Fibroblast of mammary gland (primary cell): ENCODE measurements around the gene PAQR5.
A peak's percentile ranks its signal among the peaks of the same experiment; 100 is the strongest.

Experiments
- DNase-seq: peaks from one replicate; pipeline ENCODE4 v3.0.0-alpha.2; 2010; ENCODE audit warnings: low read depth
- H3K4me3 ChIP-seq: 2 replicates; pipeline ENCODE4 v1.5.1; 2011; ENCODE audit warnings: low read depth, mild to moderate bottlenecking, low read length, moderate library complexity; ENCODE audit not compliant: control insufficient read depth
- CTCF ChIP-seq: conservative IDR thresholded peaks from 2 replicates; pipeline ENCODE4 v1.5.1; 2011; ENCODE audit warnings: low read depth, low read length, inconsistent platforms; ENCODE audit not compliant: control insufficient read depth, insufficient read depth

Gene PAQR5

DNA sequence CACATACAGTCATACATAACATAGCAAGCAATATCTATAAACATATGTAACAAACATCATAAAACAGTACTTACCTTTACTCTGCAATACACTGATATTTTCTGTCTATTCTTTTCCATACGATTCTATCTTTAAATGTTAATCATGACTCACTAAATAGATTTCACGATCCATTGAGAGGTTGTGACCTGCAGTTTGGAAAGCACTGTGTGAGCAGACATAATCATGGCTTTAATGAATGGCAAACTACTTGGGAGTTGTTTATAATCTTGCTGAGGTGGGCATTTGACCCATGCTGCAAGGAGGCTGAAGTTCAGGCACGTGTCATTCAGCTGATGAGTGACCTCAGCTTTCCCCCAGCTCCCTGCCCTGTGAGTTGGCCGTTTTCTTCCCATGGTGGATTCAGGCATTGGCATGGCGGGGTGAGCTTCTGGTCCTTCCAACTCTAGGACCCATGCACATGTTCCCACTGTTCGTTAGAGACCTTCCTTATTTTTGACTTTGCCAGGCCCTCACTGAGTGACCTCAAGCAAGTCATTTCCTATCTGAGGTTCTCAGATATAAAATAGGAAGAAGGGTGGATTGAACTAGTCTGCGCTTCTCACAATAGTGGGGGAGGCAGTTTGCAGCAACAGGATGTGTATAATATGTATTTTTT, 41.7 kb downstream of the PAQR5 start:
- no peak for TF ChIP-seq CTCF
- no peak for DNase-seq
- no peak overlapping the region for H3K4me3 ChIP-seq

GRCh38 chr15:69341356-69341755, 42.6 kb downstream of the PAQR5 start:
- TF ChIP-seq CTCF = no peak
- H3K4me3 ChIP-seq = no peak overlapping the region
- no peak for DNase-seq

GRCh38 chr15:69342460-69343076, 43.9 kb downstream of the PAQR5 start:
- no peak for TF ChIP-seq CTCF
- DNase-seq = no peak
- H3K4me3 ChIP-seq = no peak overlapping the region

GRCh38 chr15:69343133-69343532, 44.4 kb downstream of the PAQR5 start:
- TF ChIP-seq CTCF = no peak
- no peak for DNase-seq
- H3K4me3 ChIP-seq = no peak overlapping the region

DNA sequence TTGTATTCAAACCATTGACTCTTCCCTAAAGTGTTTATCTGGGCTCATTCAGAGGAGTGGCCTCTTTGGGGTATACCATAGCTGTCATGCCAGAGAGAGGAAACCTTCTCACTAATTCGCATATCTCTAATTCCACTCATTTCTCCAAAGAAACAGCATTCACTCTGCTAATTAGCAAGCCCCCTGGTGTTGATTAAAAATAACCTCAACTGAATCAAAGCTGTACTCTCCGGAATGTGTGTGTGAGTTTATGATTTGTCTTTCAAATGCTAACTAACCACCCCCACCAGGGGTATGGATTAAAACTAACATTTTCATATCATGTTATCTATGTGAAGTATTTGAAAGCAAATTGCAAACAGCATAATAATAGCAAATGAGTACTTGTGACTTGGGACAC, 45.5 kb downstream of the PAQR5 start:
- DNase-seq = no peak
- TF ChIP-seq CTCF = no peak

DNA sequence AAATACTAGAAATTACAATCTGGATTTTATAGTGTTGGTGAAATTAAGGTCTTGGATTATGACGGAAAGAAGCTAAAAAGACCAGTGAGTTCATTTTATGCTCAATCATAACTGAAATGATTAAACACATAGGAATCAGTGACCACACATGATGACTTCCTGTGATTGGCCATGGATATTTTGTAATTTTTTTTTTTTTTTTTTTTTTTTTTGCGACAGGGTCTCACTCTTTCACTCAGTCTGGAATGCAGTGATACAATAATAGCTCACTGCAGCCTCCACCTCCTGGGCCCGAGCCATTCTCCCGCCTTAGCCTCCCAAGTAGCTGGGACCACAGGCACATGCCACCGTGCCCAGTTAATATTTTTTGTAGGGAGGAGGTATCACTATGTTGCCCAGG, 47.4 kb downstream of the PAQR5 start:
- DNase-seq = peak; percentile 55
- TF ChIP-seq CTCF = no peak
- H3K4me3 ChIP-seq = no peak overlapping the region

More for the DNA sequence above, 45.5 kb downstream of the PAQR5 start:
- no peak overlapping the region for H3K4me3 ChIP-seq
